ENCODE data around the gene FMN2.
A peak's percentile ranks its signal among the peaks of the same experiment; 100 is the strongest.

Gene FMN2

DNA sequence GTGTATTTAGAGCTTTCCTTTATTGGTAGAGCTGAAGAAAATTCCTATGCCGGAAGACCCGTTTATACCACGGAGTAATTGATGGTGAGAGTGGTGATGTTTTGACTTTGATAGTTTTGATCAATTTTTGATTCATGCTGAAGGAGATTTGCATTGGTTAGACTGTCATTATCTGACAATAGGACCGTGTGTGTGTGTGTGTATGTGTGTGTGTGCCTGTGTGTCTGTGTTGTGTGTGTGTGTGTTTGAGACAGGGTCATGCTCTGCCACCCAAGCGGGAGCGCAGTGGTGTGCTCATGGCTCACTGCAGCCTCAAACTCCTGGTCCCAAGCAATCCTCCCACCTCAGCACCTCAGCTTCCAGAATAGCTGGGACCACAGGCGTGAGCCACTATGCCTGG is 9.6 kb downstream of the FMN2 start:
- no peak for DNase-seq (ENCODE audit: low read depth)
- H3K4me3 ChIP-seq (ENCODE audit: control insufficient read depth, low read depth, low read length): no peak overlapping the region
- TF ChIP-seq CTCF (conservative IDR thresholded peaks at IDR 0.05; ENCODE audit: control insufficient read depth, insufficient read depth, low read depth, low read length): no peak

DNA sequence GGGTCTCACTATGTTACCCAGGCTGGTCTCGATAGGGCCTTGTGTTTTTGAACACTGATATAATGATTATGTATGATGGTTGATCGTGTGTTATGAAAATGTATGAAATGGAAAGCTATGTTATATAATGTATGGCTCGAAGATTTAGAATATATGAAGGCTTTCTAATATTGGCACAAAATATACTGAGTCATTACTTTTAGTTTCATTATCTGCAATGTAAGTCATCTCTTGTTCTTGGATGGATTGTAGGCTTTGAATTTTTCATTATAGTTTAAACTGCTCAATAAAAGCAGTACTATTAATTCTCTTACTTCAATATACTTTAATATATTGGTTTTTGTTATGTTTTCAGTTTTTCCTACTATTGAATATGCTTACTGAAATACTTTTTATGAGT is 10.1 kb downstream of the FMN2 start:
- DNase-seq (ENCODE audit: low read depth): no peak
- no peak overlapping the region for H3K4me3 ChIP-seq (ENCODE audit: control insufficient read depth, low read depth, low read length)
- no peak for TF ChIP-seq CTCF (conservative IDR thresholded peaks at IDR 0.05; ENCODE audit: control insufficient read depth, insufficient read depth, low read depth, low read length)

DNA sequence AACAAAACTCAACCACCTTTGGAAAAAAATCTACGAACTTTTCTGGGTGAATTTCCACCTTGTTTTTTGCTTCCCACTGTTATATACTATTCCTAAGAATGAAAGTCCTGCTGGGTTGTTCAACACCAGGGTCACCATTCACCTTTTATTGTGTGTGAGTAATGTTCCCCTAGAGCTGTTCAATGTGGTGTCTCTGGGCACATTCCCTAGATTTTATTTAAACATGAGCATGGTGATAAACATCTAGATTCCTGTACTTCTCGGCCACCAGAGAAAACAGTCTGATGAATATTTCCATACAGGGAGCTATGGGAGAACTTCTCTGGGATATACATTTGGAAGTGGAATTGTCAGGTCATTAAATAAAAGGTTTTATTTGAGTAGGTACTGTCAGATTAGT is 13.0 kb downstream of the FMN2 start:
- no peak overlapping the region for H3K4me3 ChIP-seq (ENCODE audit: control insufficient read depth, low read depth, low read length)
- TF ChIP-seq CTCF (conservative IDR thresholded peaks at IDR 0.05; ENCODE audit: control insufficient read depth, insufficient read depth, low read depth, low read length): no peak
- DNase-seq (ENCODE audit: low read depth): no peak

- TF ChIP-seq CTCF (conservative IDR thresholded peaks at IDR 0.05; ENCODE audit: control insufficient read depth, insufficient read depth, low read depth, low read length): no peak
- H3K4me3 ChIP-seq (ENCODE audit: control insufficient read depth, low read depth, low read length): no peak overlapping the region
- DNase-seq (ENCODE audit: low read depth): peak; percentile 68
These were observed 15.5 kb downstream of the FMN2 start for GRCh38 chr1:240107058-240107684.

DNA sequence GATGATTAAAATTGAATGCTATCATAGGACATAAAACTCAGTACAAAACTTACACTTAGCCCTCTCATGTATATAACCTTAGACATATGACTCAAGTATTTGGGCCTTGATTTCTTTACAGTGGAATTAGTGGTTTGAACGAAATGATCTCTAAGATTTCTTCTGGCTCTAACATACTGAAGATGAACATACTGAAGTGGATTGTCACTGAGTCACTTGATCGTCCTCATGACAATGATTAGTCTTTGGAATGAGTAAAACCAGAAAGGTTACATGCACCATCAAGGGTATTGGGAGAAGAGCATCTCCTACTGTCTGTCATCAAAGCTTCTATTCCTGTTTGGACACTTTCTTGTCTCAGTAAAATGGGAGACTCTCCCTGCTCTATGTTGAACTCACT is 17.4 kb downstream of the FMN2 start:
- DNase-seq (ENCODE audit: low read depth): no peak
- no peak for TF ChIP-seq CTCF (conservative IDR thresholded peaks at IDR 0.05; ENCODE audit: control insufficient read depth, insufficient read depth, low read depth, low read length)
- H3K4me3 ChIP-seq (ENCODE audit: control insufficient read depth, low read depth, low read length): no peak overlapping the region

DNA sequence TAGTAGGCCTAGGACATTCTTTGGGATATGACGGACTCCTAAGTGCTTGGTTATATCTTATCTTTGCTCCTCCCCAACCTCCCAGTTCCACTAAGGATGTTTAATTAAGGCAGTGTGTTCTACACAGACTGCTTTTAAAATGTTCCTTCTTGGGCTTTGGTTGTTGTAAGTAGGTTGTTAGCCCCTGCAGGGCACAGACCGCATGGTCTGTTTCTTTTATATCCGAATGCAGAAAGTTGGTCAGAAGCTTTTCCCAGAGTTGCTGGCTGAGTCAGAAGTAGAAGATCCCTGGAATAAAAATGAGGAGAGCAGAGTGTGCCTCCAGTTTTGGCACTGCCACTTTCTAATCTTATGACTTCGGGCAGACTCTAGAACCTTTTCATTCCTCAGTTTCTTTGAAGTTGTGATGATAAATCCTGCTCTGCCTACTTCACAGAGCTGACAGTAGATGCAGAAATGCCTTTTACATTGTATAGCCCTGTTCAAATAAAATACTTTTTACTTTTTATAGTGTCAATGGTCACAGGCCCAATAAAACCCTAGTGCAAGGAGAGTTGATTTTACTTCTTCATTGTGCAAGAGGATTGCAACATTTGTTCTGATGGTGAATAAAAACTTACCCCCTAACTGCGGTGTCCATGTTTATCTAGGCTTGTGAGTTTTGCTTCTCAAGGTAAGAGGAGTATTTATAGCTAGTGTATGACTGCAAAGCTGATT is 18.4 kb downstream of the FMN2 start:
- no peak overlapping the region for H3K4me3 ChIP-seq (ENCODE audit: control insufficient read depth, low read depth, low read length)
- no peak for TF ChIP-seq CTCF (conservative IDR thresholded peaks at IDR 0.05; ENCODE audit: control insufficient read depth, insufficient read depth, low read depth, low read length)
- DNase-seq (ENCODE audit: low read depth): no peak

All from fibroblast of mammary gland (primary cell).